H9 (cell line): ENCODE measurements around the gene GPRC5D. TPM values are rescaled to one million over a fixed set of nuclear protein-coding genes. Genes with fewer than 3 reads are reported as not detected.

ENCODE experiments used
- DNase-seq: peaks from one replicate; pipeline ENCODE4 v3.0.0-alpha.2; 2017
- H2AFZ ChIP-seq: one replicate; pipeline ENCODE4 v1.6.1; 2013; ENCODE audit warnings: mild to moderate bottlenecking, low read length, control low read depth, moderate library complexity
- H2AK5ac ChIP-seq: 2 replicates; pipeline ENCODE4 v1.6.1; 2013; ENCODE audit warnings: low read length, control low read depth, mixed read lengths; ENCODE audit not compliant: insufficient read length
- H2BK120ac ChIP-seq: one replicate; pipeline ENCODE4 v1.6.1; 2013; ENCODE audit warnings: low read depth, mild to moderate bottlenecking, low read length, control low read depth, inconsistent platforms; ENCODE audit not compliant: poor library complexity, severe bottlenecking
- H2BK12ac ChIP-seq: 2 replicates; pipeline ENCODE4 v1.6.1; 2013; ENCODE audit warnings: low read length, control low read depth, mixed read lengths, low read depth; ENCODE audit not compliant: insufficient read length
- H2BK15ac ChIP-seq: 2 replicates; pipeline ENCODE4 v1.6.1; 2013; ENCODE audit warnings: low read depth, low read length, control low read depth
- H2BK20ac ChIP-seq: one replicate; pipeline ENCODE4 v1.6.1; 2013; ENCODE audit warnings: low read depth, mild to moderate bottlenecking, low read length, control low read depth, inconsistent platforms; ENCODE audit not compliant: poor library complexity, severe bottlenecking
- H2BK5ac ChIP-seq: 2 replicates; pipeline ENCODE4 v1.6.1; 2013; ENCODE audit warnings: low read length, control low read depth, mixed read lengths; ENCODE audit not compliant: insufficient read length
- H3K14ac ChIP-seq: 2 replicates; pipeline ENCODE4 v1.6.1; 2013; ENCODE audit warnings: low read length, control low read depth; ENCODE audit not compliant: insufficient read depth
- H3K18ac ChIP-seq: 2 replicates; pipeline ENCODE4 v1.6.1; 2013; ENCODE audit warnings: low read depth, mild to moderate bottlenecking, mixed read lengths, low read length, control low read depth; ENCODE audit not compliant: insufficient read length
- H3K23ac ChIP-seq: 2 replicates; pipeline ENCODE4 v1.6.1; 2013; ENCODE audit warnings: low read length, control low read depth, mixed read lengths, low read depth; ENCODE audit not compliant: insufficient read length
- H3K23me2 ChIP-seq: 2 replicates; pipeline ENCODE4 v1.6.1; 2013; ENCODE audit warnings: low read depth, mild to moderate bottlenecking, mixed read lengths, low read length, control low read depth; ENCODE audit not compliant: insufficient read length, poor library complexity, severe bottlenecking
- H3K27ac ChIP-seq: 2 replicates; pipeline ENCODE4 v1.5.1; 2013; ENCODE audit warnings: low read length, control low read depth, mixed read lengths, low read depth; ENCODE audit not compliant: insufficient read length
- H3K27me3 ChIP-seq: 2 replicates; pipeline ENCODE4 v1.6.1; 2013; ENCODE audit warnings: low read length, control low read depth, inconsistent platforms; ENCODE audit not compliant: insufficient read depth
- H3K4ac ChIP-seq: 2 replicates; pipeline ENCODE4 v1.6.1; 2013; ENCODE audit warnings: low read depth, mild to moderate bottlenecking, control low read depth, inconsistent platforms, low read length, moderate library complexity
- H3K4me1 ChIP-seq: 2 replicates; pipeline ENCODE4 v1.6.1; 2013; ENCODE audit warnings: low read length, control low read depth, inconsistent platforms; ENCODE audit not compliant: insufficient read depth
- H3K4me2 ChIP-seq: 2 replicates; pipeline ENCODE4 v1.6.1; 2013; ENCODE audit warnings: low read length, control low read depth, mixed read lengths; ENCODE audit not compliant: insufficient read length, insufficient read depth
- H3K56ac ChIP-seq: 2 replicates; pipeline ENCODE4 v1.6.1; 2013; ENCODE audit warnings: low read depth, mild to moderate bottlenecking, mixed read lengths, low read length, control low read depth; ENCODE audit not compliant: insufficient read length
- H3K79me1 ChIP-seq: 2 replicates; pipeline ENCODE4 v1.6.1; 2013; ENCODE audit warnings: low read depth, mild to moderate bottlenecking, moderate library complexity, low read length, control low read depth, inconsistent platforms; ENCODE audit not compliant: insufficient read depth, poor library complexity, severe bottlenecking
- H3K79me2 ChIP-seq: 2 replicates; pipeline ENCODE4 v1.6.1; 2013; ENCODE audit warnings: low read length, control low read depth, inconsistent platforms; ENCODE audit not compliant: insufficient read depth
- H3K9ac ChIP-seq: 2 replicates; pipeline ENCODE4 v1.6.1; 2013; ENCODE audit warnings: low read length, control low read depth, mixed read lengths; ENCODE audit not compliant: insufficient read length; ENCODE audit errors: extremely low read depth
- H3K9me3 ChIP-seq: one replicate; pipeline ENCODE4 v1.6.1; 2013; ENCODE audit warnings: low read depth, low read length, inconsistent platforms; ENCODE audit not compliant: control insufficient read depth
- H3T11ph ChIP-seq: one replicate; pipeline ENCODE4 v1.6.1; 2013; ENCODE audit warnings: mild to moderate bottlenecking, low read length, control low read depth, inconsistent platforms
- H4K20me1 ChIP-seq: one replicate; pipeline ENCODE4 v1.6.1; 2013; ENCODE audit not compliant: control insufficient read depth, insufficient read length, insufficient read depth
- H4K5ac ChIP-seq: 2 replicates; pipeline ENCODE4 v1.6.1; 2013; ENCODE audit warnings: low read depth, mild to moderate bottlenecking, mixed read lengths, low read length, control low read depth; ENCODE audit not compliant: insufficient read length
- H4K8ac ChIP-seq: replicated peaks from 2 replicates; pipeline ENCODE4 v1.6.1; 2013; ENCODE audit warnings: low read length, control low read depth, mixed read lengths, low read depth; ENCODE audit not compliant: insufficient read length
- H4K91ac ChIP-seq: 2 replicates; pipeline ENCODE4 v1.6.1; 2013; ENCODE audit warnings: low read depth, mild to moderate bottlenecking, moderate library complexity, mixed read lengths, low read length, control low read depth; ENCODE audit not compliant: insufficient read length
- H3K27ac Mint-ChIP-seq, 3 experiments: 2 replicates in 2 of 3; 3 replicates in 1 of 3; pipeline ENCODE4 v1.8.0; 2020 to 2021; ENCODE audit warnings: mixed read lengths in 3 of 3, mild to moderate bottlenecking in 1 of 3, moderate library complexity in 1 of 3
- H3K27me3 Mint-ChIP-seq: 2 replicates; pipeline ENCODE4 v1.8.0; 2021; ENCODE audit warnings: low read depth, mild to moderate bottlenecking, moderate library complexity, mixed read lengths
- H3K36me3 Mint-ChIP-seq, 3 experiments: 2 replicates in 2 of 3; 3 replicates in 1 of 3; pipeline ENCODE4 v1.8.0; 2020 to 2021; ENCODE audit warnings: low read depth in 3 of 3, mixed read lengths in 3 of 3; ENCODE audit not compliant: insufficient read depth in 1 of 3
- H3K4me1 Mint-ChIP-seq, 2 experiments: 2 replicates each; pipeline ENCODE4 v1.8.0; 2020; ENCODE audit warnings: mixed read lengths in 2 of 2
- H3K4me3 Mint-ChIP-seq, 2 experiments: 2 replicates in 1 of 2; 3 replicates in 1 of 2; pipeline ENCODE4 v1.8.0; 2020 to 2021; ENCODE audit warnings: mild to moderate bottlenecking in 2 of 2, mixed read lengths in 2 of 2, moderate library complexity in 1 of 2
- H3K9me3 Mint-ChIP-seq, 2 experiments: 2 replicates in 1 of 2; 3 replicates in 1 of 2; pipeline ENCODE4 v1.8.0; 2020; ENCODE audit warnings: mild to moderate bottlenecking in 2 of 2, mixed read lengths in 2 of 2, moderate library complexity in 1 of 2
- CTCF ChIP-seq: fragments of 200-600 bp; sonication (generic); conservative IDR thresholded peaks from 3 replicates; pipeline ENCODE4 v1.8.0; 2021; ENCODE audit warnings: antibody characterized with exemption, mild to moderate bottlenecking
- WGBS: extraction: QIAGEN DNeasy Blood & Tissue Kit; methylation state at CpG from one replicate; pipeline ENCODE4 v1.1.7; 2013; ENCODE audit warnings: missing lambda C conversion rate, low lambda C conversion rate, mixed read lengths; ENCODE audit not compliant: insufficient read length; ENCODE audit errors: extremely low coverage; 5-methylcytosine and 5-hydroxymethylcytosine counted together
- total RNA-seq: library from RNA; stranded (reverse); gene quantifications from 2 replicates; pipeline ENCODE4 v1.2.1, GENCODE V29; 2021

The GPRC5D gene
- total RNA-seq, 1 experiment from 2014 or later, result not detected

- Histone ChIP-seq H2BK5ac (no peak overlapping the region), H2AK5ac (no peak overlapping the region), H3K23me2 (no peaks in the 10 kb centered on the region), H3K4me1 (no peaks in the 10 kb centered on the region), H3K4me2 (no peak overlapping the region), H3K27me3 (no peaks in the 10 kb centered on the region), H2BK120ac (no peak overlapping the region), H2BK20ac (no peak overlapping the region), H3K79me1 (no peaks in the 10 kb centered on the region), H3K14ac (no peak overlapping the region), H2BK15ac (no peak overlapping the region), H3T11ph (no peak overlapping the region), H3K56ac (no peak overlapping the region), H2BK12ac (no peak overlapping the region), H3K23ac (no peak overlapping the region), H4K91ac (no peak overlapping the region), H3K27ac (no peak overlapping the region), H3K79me2 (no peaks in the 10 kb centered on the region), H4K5ac (no peak overlapping the region), H2AFZ (no peak overlapping the region), H3K9me3 (no peaks in the 10 kb centered on the region), H3K4ac (no peak overlapping the region), H3K9ac (no peak overlapping the region), H4K8ac (no peak overlapping the region), H4K20me1 (no peaks in the 10 kb centered on the region), H3K18ac (no peak overlapping the region)
- DNase-seq, result no peak
- Mint-ChIP-seq H3K4me1 (peaks cover 9% of the 10 kb centered on the region in 2 experiments), H3K36me3 (no peaks in the 10 kb centered on the region), H3K27ac (no peak overlapping the region), H3K9me3 (no peaks in the 10 kb centered on the region; a peak in 1 of 5 replicates), H3K4me3 (no peak overlapping the region), H3K27me3 (peaks cover 18% of the 10 kb centered on the region)
- WGBS, result no CpG with 5 or more reads among the region's 6 CpGs
- TF ChIP-seq CTCF, result no peak
Observed at GRCh38 chr12:12897302-12897701, 54.7 kb downstream of the GPRC5D start.
